Cerebellar nuclear complex (tissue), 1 donor: ENCODE measurements around the gene TRNT1.

Experiments
- DNase-seq, 2 experiments: peaks; one replicate each; lab custom pipeline; 2025; lab: John Stamatoyannopoulos, UW

Gene TRNT1

GRCh38 chr3:3110749-3111361 lies 15.9 kb upstream of the TRNT1 start:
- DNase-seq, result no peak

- no peak for DNase-seq
These were observed 13.6 kb upstream of the TRNT1 start for GRCh38 chr3:3113042-3113709.

- DNase-seq, result no peak
These were observed 9.1 kb upstream of the TRNT1 start for GRCh38 chr3:3117651-3118050.

GRCh38 chr3:3119393-3119851 lies 7.3 kb upstream of the TRNT1 start:
- DNase-seq, result no peak

GRCh38 chr3:3125977-3126376 lies 763 bp upstream of the TRNT1 start:
- no peak for DNase-seq

DNA sequence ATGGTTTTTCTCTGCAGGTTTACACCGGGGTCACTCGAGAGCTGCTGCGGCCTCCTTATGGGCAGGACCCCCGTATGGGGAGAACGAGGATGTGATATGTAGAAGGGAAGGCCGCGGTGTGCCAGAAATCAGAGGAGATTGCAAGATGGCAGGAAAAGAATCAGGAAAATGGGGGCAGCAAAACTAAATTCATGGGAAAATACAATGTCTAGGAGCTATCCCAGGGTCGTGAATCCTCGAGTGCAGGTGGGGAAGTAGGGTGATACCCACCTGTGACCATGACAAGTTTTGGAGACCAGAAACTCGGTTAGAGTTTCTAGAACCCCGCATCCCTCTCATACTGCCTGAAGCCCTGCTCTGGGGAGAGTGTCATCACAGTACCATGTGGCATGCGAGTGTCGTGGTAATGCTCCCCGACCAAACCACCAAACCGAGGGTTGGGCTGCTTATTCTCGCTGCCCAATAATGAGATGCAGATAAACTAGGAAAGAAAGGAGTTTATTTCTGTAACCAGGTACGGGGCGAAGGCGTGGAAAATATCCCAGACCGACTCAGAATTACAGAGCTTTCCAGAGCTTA lies 781 bp downstream of the TRNT1 start:
- no peak for DNase-seq

DNA sequence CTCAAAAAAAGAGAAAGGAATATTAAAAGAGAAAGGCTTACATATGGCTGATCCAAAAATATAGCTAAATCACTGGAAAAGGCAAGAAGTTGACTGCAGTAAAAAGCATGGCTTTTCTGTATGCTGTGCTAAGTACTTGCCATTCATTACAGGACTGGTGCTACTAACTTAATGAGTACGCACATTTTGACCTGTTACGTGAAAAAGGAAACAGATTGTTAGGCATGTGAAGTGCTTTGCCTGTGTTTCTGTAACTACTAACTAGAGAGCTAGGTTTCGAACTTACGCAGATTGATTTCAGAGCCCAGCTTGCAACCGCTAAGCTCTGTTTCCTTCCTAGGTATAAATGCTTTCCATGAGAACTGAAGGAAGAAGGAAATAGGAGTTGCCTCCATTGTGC lies 2.8 kb downstream of the TRNT1 start:
- DNase-seq, result no peak

- DNase-seq, result no peak
These were observed 6.8 kb downstream of the TRNT1 start for GRCh38 chr3:3133500-3133899.

- no peak for DNase-seq
These were observed 8.2 kb downstream of the TRNT1 start for GRCh38 chr3:3134750-3135448.

- DNase-seq, result no peak
These were observed 10.8 kb downstream of the TRNT1 start for GRCh38 chr3:3137526-3137925.

DNA sequence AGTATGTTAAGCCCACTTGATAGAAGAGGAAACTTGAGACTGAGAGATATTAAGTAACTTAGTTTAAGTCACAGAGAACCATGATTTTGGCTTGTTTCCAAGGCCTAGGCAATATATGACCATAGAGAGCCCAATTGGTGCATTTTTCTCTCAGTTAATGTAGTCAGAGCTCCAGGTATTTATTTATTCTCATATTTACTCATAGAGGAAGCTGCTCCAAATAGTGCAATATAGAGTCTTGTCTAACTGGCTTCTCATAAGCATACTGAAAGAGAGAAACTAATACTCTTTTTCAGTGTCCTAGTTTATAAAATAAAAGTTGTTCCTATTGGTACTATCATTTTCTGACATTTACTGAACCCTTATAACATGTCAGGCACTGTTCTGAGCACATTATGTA lies 15.2 kb downstream of the TRNT1 start:
- no peak for DNase-seq

DNA sequence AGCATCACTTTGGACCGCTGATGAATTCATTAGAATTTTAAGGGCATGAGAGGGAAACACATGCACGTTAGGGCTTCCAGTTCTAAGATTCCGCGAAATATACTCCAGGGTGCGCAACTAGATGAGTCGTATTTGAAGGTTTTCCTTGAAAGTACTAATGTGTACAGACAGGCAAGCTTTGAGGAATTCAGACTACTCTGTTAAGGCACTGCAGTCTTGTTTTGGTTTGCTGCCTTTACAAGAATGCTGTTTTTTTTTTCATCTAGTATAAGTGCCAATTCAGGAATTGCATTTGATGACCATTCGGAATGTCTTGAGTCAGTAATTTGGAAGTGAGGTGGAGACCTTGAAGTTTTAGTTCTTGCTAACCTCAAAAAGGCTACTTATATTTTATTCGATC lies 19.1 kb downstream of the TRNT1 start:
- no peak for DNase-seq

GRCh38 chr3:3149560-3149959 lies 22.8 kb downstream of the TRNT1 start:
- no peak for DNase-seq

DNA sequence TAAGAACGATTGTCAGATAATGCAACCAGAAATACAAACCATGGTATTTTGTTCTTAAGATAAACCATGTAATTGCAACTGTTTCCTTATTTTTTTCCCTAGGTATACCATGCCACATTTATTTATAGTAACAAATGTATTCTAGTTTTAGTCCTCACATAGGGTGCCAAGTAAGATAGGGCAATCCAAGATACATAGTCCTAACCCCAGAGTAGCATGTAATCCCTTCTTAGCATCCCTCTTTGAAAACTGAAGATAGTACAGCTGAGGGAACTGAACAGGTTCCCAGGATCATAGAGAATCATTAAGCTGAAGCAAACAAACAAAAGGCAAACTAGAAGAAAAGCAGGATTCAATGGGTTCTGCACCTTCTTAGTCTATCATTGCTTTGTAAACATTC lies 24.8 kb downstream of the TRNT1 start:
- DNase-seq, result no peak

- no peak for DNase-seq
These were observed 28.3 kb downstream of the TRNT1 start for GRCh38 chr3:3154879-3155610.

DNA sequence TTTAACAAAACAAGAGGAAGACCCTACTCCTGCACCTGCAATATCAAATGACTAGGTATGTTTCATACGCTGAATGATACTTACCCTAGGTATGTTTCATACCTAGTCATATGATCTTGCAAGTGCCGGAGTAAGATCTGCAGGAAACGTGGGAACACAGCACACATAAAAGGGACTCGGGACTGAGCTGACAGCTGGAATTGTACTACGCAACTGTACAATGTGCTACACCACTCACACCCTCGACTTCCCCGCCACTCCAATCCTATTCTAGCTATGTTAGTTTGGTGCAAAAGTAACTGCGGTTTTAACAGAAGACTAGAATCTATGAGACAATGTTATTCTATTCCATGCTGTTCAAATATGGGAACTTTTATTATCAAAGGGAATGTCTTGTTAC lies 30.7 kb downstream of the TRNT1 start:
- DNase-seq, result no peak

DNA sequence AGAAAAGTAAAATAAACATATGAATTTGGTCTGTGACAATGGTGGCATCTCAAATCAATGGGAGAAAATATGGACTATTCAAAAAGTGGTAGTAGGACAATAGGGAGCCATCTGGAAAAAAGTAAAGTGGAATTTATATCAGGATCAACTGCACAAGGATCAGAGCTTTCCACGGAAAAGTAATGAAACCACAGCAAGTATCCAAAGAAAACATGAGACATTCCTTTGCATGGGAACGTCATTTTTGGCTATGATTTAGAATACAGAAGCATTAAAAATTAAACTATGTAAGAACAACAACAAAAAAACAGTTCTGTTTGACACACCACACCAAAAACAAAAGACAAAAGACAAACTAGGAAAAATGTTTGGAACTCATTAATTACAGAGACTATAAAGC lies 34.1 kb downstream of the TRNT1 start:
- DNase-seq, result no peak

- DNase-seq, result no peak
These were observed 38.5 kb downstream of the TRNT1 start for GRCh38 chr3:3165241-3165640.

GRCh38 chr3:3165650-3166049 lies 38.9 kb downstream of the TRNT1 start:
- no peak for DNase-seq

GRCh38 chr3:3170998-3171397 lies 44.3 kb downstream of the TRNT1 start:
- no peak for DNase-seq

GRCh38 chr3:3172627-3173026 lies 45.9 kb downstream of the TRNT1 start:
- DNase-seq, result no peak

GRCh38 chr3:3177861-3178497 lies 51.2 kb downstream of the TRNT1 start:
- no peak for DNase-seq
